Natural killer cell (primary cell): ENCODE data around the gene TPM1. TPM values are rescaled to one million over a fixed set of nuclear protein-coding genes. Genes with fewer than 3 reads are reported as not detected.

ENCODE experiments used
- ATAC-seq, 3 donors: fragments of 150-1000 bp in 2 of 3; fragments of 200-7000 bp in 1 of 3; cut with Tn5 transposase; 1 replicate in 1 of 3; 2 replicates in 2 of 3; pipeline ENCODE4 v1.10.0; 2021; ENCODE audit warnings: mild to moderate bottlenecking in 2 of 3, moderate library complexity in 2 of 3
- DNase-seq, 2 donors: peaks; one replicate each; pipeline versions ENCODE4 v3.0.0 to v3.0.0-alpha.2; 2013 to 2021; ENCODE audit warnings: mixed read lengths in 1 of 2
- H3K27ac ChIP-seq: one replicate; pipeline ENCODE4 v1.5.1; 2013; ENCODE audit warnings: mild to moderate bottlenecking, low read length
- H3K27me3 ChIP-seq: one replicate; pipeline ENCODE4 v1.6.1; 2013; ENCODE audit warnings: low read length; ENCODE audit not compliant: control insufficient read depth, insufficient read depth
- H3K36me3 ChIP-seq: one replicate; pipeline ENCODE4 v1.6.1; 2013; ENCODE audit warnings: low read length; ENCODE audit not compliant: control insufficient read depth, insufficient read depth
- H3K4me1 ChIP-seq: one replicate; pipeline ENCODE4 v1.6.1; 2013; ENCODE audit warnings: low read length; ENCODE audit not compliant: control insufficient read depth, insufficient read depth
- H3K4me3 ChIP-seq: one replicate; pipeline ENCODE4 v1.5.1; 2013; ENCODE audit warnings: low read length
- H3K9me3 ChIP-seq: one replicate; pipeline ENCODE4 v1.6.1; 2013; ENCODE audit warnings: low read length; ENCODE audit not compliant: control insufficient read depth, insufficient read depth
- H3K27ac Mint-ChIP-seq, 2 donors: one replicate each; pipeline ENCODE4 v1.8.0; 2022; ENCODE audit warnings: mild to moderate bottlenecking in 2 of 2, mixed read lengths in 2 of 2, moderate library complexity in 1 of 2
- H3K27me3 Mint-ChIP-seq, 2 donors: one replicate each; pipeline ENCODE4 v1.8.0; 2022; ENCODE audit warnings: low read depth in 2 of 2, mixed read lengths in 2 of 2
- H3K36me3 Mint-ChIP-seq: one replicate; pipeline ENCODE4 v1.8.0; 2022; ENCODE audit warnings: mixed read lengths
- H3K4me1 Mint-ChIP-seq, 2 donors: one replicate each; pipeline ENCODE4 v1.8.0; 2022; ENCODE audit warnings: mixed read lengths in 2 of 2
- H3K4me3 Mint-ChIP-seq: one replicate; pipeline ENCODE4 v1.8.0; 2022; ENCODE audit warnings: mild to moderate bottlenecking, moderate library complexity, mixed read lengths
- H3K9me3 Mint-ChIP-seq, 2 donors: one replicate each; pipeline ENCODE4 v1.8.0; 2022; ENCODE audit warnings: mixed read lengths in 2 of 2
- WGBS: methylation state at CpG from one replicate; pipeline ENCODE4 v1.1.7; 2013; ENCODE audit warnings: missing lambda C conversion rate; ENCODE audit not compliant: insufficient coverage; 5-methylcytosine and 5-hydroxymethylcytosine counted together
- intact Hi-C: fragments of 100-400 bp; cut with micrococcal nuclease; formaldehyde crosslinking; loops from one replicate; pipeline ENCODE4 v1.14.2; 2022
- total RNA-seq, 4 donors: library from RNA; stranded (reverse); fragments of 120-200 nt in 1 of 4; gene quantifications; one replicate each; pipeline versions ENCODE4 v1.2.3 to v1.2.4, GENCODE V29; 2013 to 2022
- TF ChIP-seq, protein P1 (sequence below): fragments of 200-600 bp; IDR thresholded peaks from one replicate; pipeline ENCODE4 v1.8.0; 2022; ENCODE audit warnings: antibody characterized with exemption

TPM1 gene
- total RNA-seq, 3 donors from 2014 or later (not counting 1 experiment from before 2014, with no cell fraction given), result 21.5 to 33.0 (median 25.6) TPM

DNA sequence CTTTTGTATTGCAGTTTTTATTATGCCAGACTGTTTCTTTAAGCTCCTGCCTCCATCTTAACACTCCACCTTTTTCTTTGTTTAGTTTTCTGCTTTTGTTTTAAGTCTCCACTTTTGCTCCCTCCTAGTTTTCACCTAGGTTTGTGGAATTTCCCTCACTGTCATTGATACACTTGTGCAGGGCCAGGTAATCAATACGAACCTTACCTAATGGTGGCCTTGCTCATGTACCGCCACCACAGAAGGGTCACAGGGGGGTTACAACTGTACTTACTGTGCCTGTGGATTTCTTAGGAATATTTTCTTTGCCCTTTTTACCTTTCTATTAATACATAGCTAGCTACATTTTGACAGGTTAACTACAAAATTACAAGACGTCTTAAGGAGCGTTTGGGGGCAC, 43.4 kb upstream of the TPM1 start:
- 93% methylated on average over 4 of the region's 4 CpGs for WGBS
- intact Hi-C loops, result no loop called here
- Histone ChIP-seq H3K27me3 (no peaks in the 10 kb centered on the region), H3K9me3 (no peaks in the 10 kb centered on the region), H3K27ac (no peak overlapping the region), H3K4me3 (no peak overlapping the region), H3K4me1 (no peaks in the 10 kb centered on the region), H3K36me3 (no peaks in the 10 kb centered on the region)
- ATAC-seq, result no peak
- TF ChIP-seq, protein P1, sequence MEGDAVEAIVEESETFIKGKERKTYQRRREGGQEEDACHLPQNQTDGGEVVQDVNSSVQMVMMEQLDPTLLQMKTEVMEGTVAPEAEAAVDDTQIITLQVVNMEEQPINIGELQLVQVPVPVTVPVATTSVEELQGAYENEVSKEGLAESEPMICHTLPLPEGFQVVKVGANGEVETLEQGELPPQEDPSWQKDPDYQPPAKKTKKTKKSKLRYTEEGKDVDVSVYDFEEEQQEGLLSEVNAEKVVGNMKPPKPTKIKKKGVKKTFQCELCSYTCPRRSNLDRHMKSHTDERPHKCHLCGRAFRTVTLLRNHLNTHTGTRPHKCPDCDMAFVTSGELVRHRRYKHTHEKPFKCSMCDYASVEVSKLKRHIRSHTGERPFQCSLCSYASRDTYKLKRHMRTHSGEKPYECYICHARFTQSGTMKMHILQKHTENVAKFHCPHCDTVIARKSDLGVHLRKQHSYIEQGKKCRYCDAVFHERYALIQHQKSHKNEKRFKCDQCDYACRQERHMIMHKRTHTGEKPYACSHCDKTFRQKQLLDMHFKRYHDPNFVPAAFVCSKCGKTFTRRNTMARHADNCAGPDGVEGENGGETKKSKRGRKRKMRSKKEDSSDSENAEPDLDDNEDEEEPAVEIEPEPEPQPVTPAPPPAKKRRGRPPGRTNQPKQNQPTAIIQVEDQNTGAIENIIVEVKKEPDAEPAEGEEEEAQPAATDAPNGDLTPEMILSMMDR, result no peak
- Mint-ChIP-seq H3K27me3 (peaks cover 9 to 27% of the 10 kb centered on the region in 2 donors), H3K36me3 (no peaks in the 10 kb centered on the region), H3K4me3 (no peak overlapping the region), H3K27ac (no peak overlapping the region), H3K4me1 (no peaks in the 10 kb centered on the region), H3K9me3 (no peaks in the 10 kb centered on the region)
- DNase-seq, result no peak

DNA sequence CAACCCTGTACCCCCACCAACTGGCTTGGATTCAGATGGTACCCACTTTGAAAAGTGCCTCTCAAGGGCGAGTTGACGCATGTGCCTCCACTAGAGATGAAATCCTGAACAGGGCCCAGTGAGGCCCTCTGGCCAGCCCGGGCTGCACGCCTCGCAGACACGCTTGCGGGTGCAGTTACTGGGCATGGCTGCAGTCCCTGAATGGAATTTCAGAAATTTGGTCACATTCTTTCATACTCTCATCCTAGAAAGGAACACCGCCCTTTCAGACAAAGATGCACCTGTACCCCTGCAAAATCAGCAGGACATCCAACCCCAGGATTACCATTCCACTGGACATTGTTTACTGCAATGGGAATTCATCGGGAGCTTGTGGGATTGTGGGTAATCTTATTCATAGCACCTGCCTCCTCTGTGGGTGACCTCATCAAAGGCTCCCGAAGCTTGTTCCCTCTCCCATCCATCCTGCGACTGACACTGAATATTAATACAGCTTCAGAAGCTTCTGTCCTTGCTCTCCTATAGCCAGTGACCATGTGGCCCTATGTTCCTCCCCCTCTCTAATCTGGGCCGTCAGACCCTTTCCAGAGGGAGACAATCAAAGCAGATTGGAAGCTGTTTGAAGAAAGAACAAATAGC, 42.5 kb upstream of the TPM1 start:
- WGBS, result 83% methylated on average over 11 of the region's 12 CpGs
- DNase-seq, result no peak
- no peak overlapping the region for H3K27ac ChIP-seq
- H3K36me3 ChIP-seq, result no peaks in the 10 kb centered on the region
- no peaks in the 10 kb centered on the region for H3K27me3 ChIP-seq
- TF ChIP-seq, protein P1, result no peak
- H3K9me3 ChIP-seq, result no peaks in the 10 kb centered on the region
- H3K27me3 Mint-ChIP-seq, result peaks cover 9 to 27% of the 10 kb centered on the region in 2 donors
- H3K9me3 Mint-ChIP-seq, result no peaks in the 10 kb centered on the region
- H3K4me3 ChIP-seq, result no peak overlapping the region
- no peaks in the 10 kb centered on the region for H3K4me1 ChIP-seq
- H3K27ac Mint-ChIP-seq, result no peak overlapping the region
- no peaks in the 10 kb centered on the region for H3K4me1 Mint-ChIP-seq
- ATAC-seq, result no peak
- intact Hi-C loops, result no loop called here
- H3K36me3 Mint-ChIP-seq, result no peaks in the 10 kb centered on the region
- no peak overlapping the region for H3K4me3 Mint-ChIP-seq

DNA sequence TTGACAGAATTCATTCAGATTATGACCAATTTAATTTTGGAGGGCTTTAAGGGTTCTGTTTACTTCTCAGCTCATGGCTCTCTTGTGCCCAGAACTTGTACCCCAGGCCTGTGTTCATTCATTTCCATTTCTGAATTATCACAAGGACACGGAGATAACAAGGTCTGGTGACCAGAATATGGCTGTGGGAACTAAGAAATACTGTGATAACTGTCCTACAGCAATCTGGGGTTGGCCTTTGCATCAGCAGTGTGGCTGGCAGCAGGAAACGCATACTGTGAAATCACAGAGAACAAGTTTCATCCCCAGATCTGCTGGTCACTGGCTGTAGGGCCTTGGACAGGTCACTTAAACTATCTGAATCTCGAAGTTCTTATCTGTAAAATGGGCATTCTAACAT, 41.8 kb upstream of the TPM1 start:
- DNase-seq (no peak), ATAC-seq (no peak)
- Histone ChIP-seq H3K4me1 (no peaks in the 10 kb centered on the region), H3K36me3 (no peaks in the 10 kb centered on the region), H3K27ac (no peak overlapping the region), H3K4me3 (no peak overlapping the region), H3K27me3 (no peaks in the 10 kb centered on the region), H3K9me3 (no peaks in the 10 kb centered on the region)
- Mint-ChIP-seq H3K27ac (no peak overlapping the region), H3K4me1 (no peaks in the 10 kb centered on the region), H3K9me3 (no peaks in the 10 kb centered on the region), H3K27me3 (peaks cover 7 to 27% of the 10 kb centered on the region in 2 donors), H3K36me3 (no peaks in the 10 kb centered on the region), H3K4me3 (no peak overlapping the region)
- intact Hi-C loops, result no loop called here
- 69% methylated on average over 3 of the region's 3 CpGs for WGBS
- TF ChIP-seq, protein P1, result no peak

DNA sequence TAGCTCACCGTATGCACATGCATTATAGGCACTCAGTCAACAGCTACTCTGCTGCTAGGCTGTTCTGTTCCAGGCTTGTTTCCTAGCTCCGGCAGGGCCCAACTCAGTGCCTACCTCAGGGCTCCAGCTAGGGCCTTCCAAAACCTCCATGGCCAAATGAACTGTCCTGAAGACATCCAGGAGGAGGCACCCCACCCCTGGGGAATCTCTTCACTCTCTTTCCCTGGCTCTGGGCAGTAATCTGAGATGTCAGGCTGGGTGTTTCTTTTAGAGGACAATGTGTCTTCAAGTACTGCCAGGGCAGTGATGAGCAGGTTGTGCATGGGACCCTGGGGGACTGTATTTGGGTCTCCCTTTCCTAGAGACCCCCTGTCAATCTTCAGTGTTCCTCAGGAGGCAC, 38.3 kb upstream of the TPM1 start:
- no peak overlapping the region for H3K27ac Mint-ChIP-seq
- DNase-seq, result no peak
- Histone ChIP-seq H3K9me3 (no peaks in the 10 kb centered on the region), H3K36me3 (no peaks in the 10 kb centered on the region), H3K27ac (no peak overlapping the region), H3K27me3 (no peaks in the 10 kb centered on the region), H3K4me3 (no peak overlapping the region), H3K4me1 (no peaks in the 10 kb centered on the region)
- no peak for ATAC-seq
- 98% methylated on average over 2 of the region's 2 CpGs for WGBS
- no peaks in the 10 kb centered on the region for H3K4me1 Mint-ChIP-seq
- no peaks in the 10 kb centered on the region for H3K36me3 Mint-ChIP-seq
- intact Hi-C loops, result no loop called here
- no peak overlapping the region for H3K4me3 Mint-ChIP-seq
- no peaks in the 10 kb centered on the region for H3K9me3 Mint-ChIP-seq
- peaks cover 4 to 25% of the 10 kb centered on the region in 2 donors for H3K27me3 Mint-ChIP-seq
- TF ChIP-seq, protein P1, result no peak
